Esophagus (tissue), 2 donors: ENCODE measurements around the gene RNF20. TPM values are rescaled to one million over a fixed set of nuclear protein-coding genes. Genes with fewer than 3 reads are reported as not detected.
"Not testable (repeated sequence)": the region's sequence is repeated elsewhere in the genome, so short reads cannot be mapped to it uniquely, and the experiment has no call there.

Source experiments
- H3K27ac ChIP-seq, 2 donors: one replicate each; pipeline ENCODE4 v1.5.1; 2013; ENCODE audit warnings: low read depth in 2 of 2, mild to moderate bottlenecking in 2 of 2, inconsistent platforms in 1 of 2, low read length in 1 of 2, moderate library complexity in 1 of 2
- H3K27me3 ChIP-seq, 2 donors: one replicate each; pipeline ENCODE4 v1.6.1; 2013; ENCODE audit warnings: low read length in 2 of 2, control low read depth in 1 of 2, mild to moderate bottlenecking in 1 of 2; ENCODE audit not compliant: insufficient read depth in 2 of 2, control insufficient read depth in 1 of 2
- H3K36me3 ChIP-seq, 2 donors: one replicate each; pipeline ENCODE4 v1.6.1; 2013; ENCODE audit warnings: low read length in 1 of 2; ENCODE audit not compliant: control insufficient read depth in 2 of 2, insufficient read depth in 2 of 2
- H3K4me1 ChIP-seq, 2 donors: one replicate each; pipeline ENCODE4 v1.6.1; 2013; ENCODE audit warnings: low read length in 1 of 2; ENCODE audit not compliant: control insufficient read depth in 2 of 2, insufficient read depth in 2 of 2
- H3K4me3 ChIP-seq, 2 donors: one replicate each; pipeline ENCODE4 v1.5.1; 2013; ENCODE audit warnings: low read length in 2 of 2, mild to moderate bottlenecking in 2 of 2, low read depth in 1 of 2, moderate library complexity in 1 of 2
- H3K9me3 ChIP-seq, 2 donors: one replicate each; pipeline ENCODE4 v1.6.1; 2013; ENCODE audit warnings: mild to moderate bottlenecking in 2 of 2, low read depth in 1 of 2, low read length in 1 of 2, moderate library complexity in 1 of 2; ENCODE audit not compliant: control insufficient read depth in 2 of 2, insufficient read depth in 1 of 2
- WGBS, 2 donors: extraction: QIAGEN DNeasy Blood & Tissue Kit; methylation state at CpG; one replicate each; pipeline ENCODE4 v1.1.7; 2013; 5-methylcytosine and 5-hydroxymethylcytosine counted together
- polyA plus RNA-seq, 2 donors: library from polyadenylated mRNA; stranded (reverse); fragments of 200-250 nt; gene quantifications; one replicate each; pipeline ENCODE4 v1.2.3, GENCODE V29; 2013
- donor health status: healthy with polysubstance abuse.
- donor health status: Bipolar disorder and iron deficiency.

Gene RNF20
- polyA plus RNA-seq, 2 donors = 12.0 to 12.7 TPM

- 44 to 53% methylated on average over 1 of the region's 1 CpG for WGBS, 2 donors
- no peak overlapping the region for H3K27ac ChIP-seq
- H3K4me3 ChIP-seq = no peak overlapping the region
- no peaks in the 10 kb centered on the region for H3K4me1 ChIP-seq
- H3K9me3 ChIP-seq = peaks cover 0 to 2% of the 10 kb centered on the region in 2 donors
- no peaks in the 10 kb centered on the region for H3K27me3 ChIP-seq
- H3K36me3 ChIP-seq = no peaks in the 10 kb centered on the region
Observed at GRCh38 chr9:101582553-101582952, 48.9 kb downstream of the RNF20 start.

GRCh38 chr9:101585740-101586139 is 52.1 kb downstream of the RNF20 start:
- Histone ChIP-seq H3K9me3 (no peaks in the 10 kb centered on the region), H3K36me3 (no peaks in the 10 kb centered on the region), H3K4me3 (no peak overlapping the region), H3K27ac (no peak overlapping the region), H3K4me1 (no peaks in the 10 kb centered on the region), H3K27me3 (no peaks in the 10 kb centered on the region)
- 45 to 59% methylated on average over 3 of the region's 3 CpGs for WGBS, 2 donors

- H3K4me3 ChIP-seq = no peak overlapping the region
- no peaks in the 10 kb centered on the region for H3K36me3 ChIP-seq
- H3K4me1 ChIP-seq = no peaks in the 10 kb centered on the region
- WGBS, 2 donors = 66 to 88% methylated on average over 5 of the region's 5 CpGs
- no peaks in the 10 kb centered on the region for H3K9me3 ChIP-seq
- no peak overlapping the region for H3K27ac ChIP-seq
- no peaks in the 10 kb centered on the region for H3K27me3 ChIP-seq
Observed at GRCh38 chr9:101586651-101587050, 53.0 kb downstream of the RNF20 start.

GRCh38 chr9:101587332-101588043 is 53.8 kb downstream of the RNF20 start:
- Histone ChIP-seq H3K27ac (no peak overlapping the region), H3K4me3 (no peak overlapping the region), H3K4me1 (no peaks in the 10 kb centered on the region), H3K9me3 (no peaks in the 10 kb centered on the region), H3K36me3 (no peaks in the 10 kb centered on the region), H3K27me3 (no peaks in the 10 kb centered on the region)
- WGBS, 2 donors = 84 to 89% methylated on average over 4 of the region's 4 CpGs

DNA sequence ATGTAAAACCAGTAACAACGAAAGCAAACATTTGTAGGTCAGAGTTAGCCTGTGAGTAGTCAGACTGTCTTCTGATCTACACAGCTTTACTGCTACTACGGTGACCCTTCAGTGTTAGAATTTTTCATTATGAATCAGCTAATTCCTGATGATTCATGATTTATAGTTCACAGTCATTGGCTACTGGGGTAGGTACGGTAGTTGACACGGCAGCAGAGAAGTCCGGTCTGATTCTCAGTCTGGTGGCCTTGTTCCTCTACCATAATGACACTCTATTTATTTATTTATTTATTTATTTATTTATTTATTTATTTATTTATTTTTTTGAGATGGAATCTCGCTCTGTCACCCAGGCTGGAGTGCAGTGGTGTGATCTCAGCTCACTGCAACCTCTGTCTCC is 56.4 kb downstream of the RNF20 start:
- 76 to 81% methylated on average over 6 of the region's 6 CpGs for WGBS, 2 donors
- not testable (repeated sequence) for H3K9me3 ChIP-seq, H3K27ac ChIP-seq, H3K36me3 ChIP-seq, H3K27me3 ChIP-seq, H3K4me3 ChIP-seq, H3K4me1 ChIP-seq

DNA sequence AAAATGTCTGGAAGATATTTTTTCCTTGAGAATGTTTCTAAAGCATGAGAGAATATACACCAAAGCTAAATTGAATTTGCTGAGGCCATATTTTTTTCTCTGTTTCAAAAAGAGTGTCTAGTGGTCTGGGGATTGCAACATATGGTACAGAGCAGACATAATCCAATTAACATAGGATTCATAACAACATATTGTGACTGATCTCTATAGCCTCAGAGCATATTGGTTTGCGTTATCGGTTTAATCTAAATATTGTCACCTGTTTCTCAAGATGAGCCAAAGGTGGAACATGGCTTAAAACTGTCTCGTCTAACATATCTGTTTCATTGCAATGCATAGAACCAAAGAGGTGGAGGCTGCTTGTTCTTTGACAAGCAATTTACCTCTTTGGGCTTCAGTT is 57.2 kb downstream of the RNF20 start:
- no peaks in the 10 kb centered on the region for H3K4me1 ChIP-seq
- WGBS, 2 donors = 89 to 90% methylated on average over 3 of the region's 3 CpGs
- no peaks in the 10 kb centered on the region for H3K9me3 ChIP-seq

GRCh38 chr9:101591787-101592446 is 58.3 kb downstream of the RNF20 start:
- Histone ChIP-seq H3K27ac (no peak overlapping the region), H3K9me3 (no peaks in the 10 kb centered on the region), H3K4me3 (no peak overlapping the region), H3K4me1 (no peaks in the 10 kb centered on the region), H3K27me3 (no peaks in the 10 kb centered on the region), H3K36me3 (no peaks in the 10 kb centered on the region)

More for the DNA sequence above, 57.2 kb downstream of the RNF20 start:
- no peak overlapping the region for H3K27ac ChIP-seq
- H3K36me3 ChIP-seq = no peaks in the 10 kb centered on the region
- H3K27me3 ChIP-seq = no peaks in the 10 kb centered on the region
- H3K4me3 ChIP-seq = no peak overlapping the region

- no peaks in the 10 kb centered on the region for H3K36me3 ChIP-seq
- H3K4me1 ChIP-seq = no peaks in the 10 kb centered on the region
- no peak overlapping the region for H3K4me3 ChIP-seq
- H3K9me3 ChIP-seq = no peaks in the 10 kb centered on the region
- no peak overlapping the region for H3K27ac ChIP-seq
- H3K27me3 ChIP-seq = no peaks in the 10 kb centered on the region
Observed at GRCh38 chr9:101592788-101593187, 59.1 kb downstream of the RNF20 start.

- Histone ChIP-seq H3K4me1 (no peaks in the 10 kb centered on the region), H3K9me3 (no peaks in the 10 kb centered on the region), H3K27ac (no peak overlapping the region), H3K36me3 (no peaks in the 10 kb centered on the region), H3K4me3 (no peak overlapping the region), H3K27me3 (no peaks in the 10 kb centered on the region)
- 62 to 77% methylated on average over 2 of the region's 2 CpGs for WGBS, 2 donors
Observed at GRCh38 chr9:101593345-101593744, 59.7 kb downstream of the RNF20 start.

- Histone ChIP-seq H3K36me3 (no peaks in the 10 kb centered on the region), H3K27me3 (no peaks in the 10 kb centered on the region), H3K4me3 (no peak within 1 kb of the TSS), H3K27ac (no peak within 1 kb of the TSS), H3K4me1 (no peaks in the 10 kb centered on the region), H3K9me3 (no peaks in the 10 kb centered on the region)
- 88 to 94% methylated on average over 19 of the region's 19 CpGs for WGBS, 2 donors
Observed at GRCh38 chr9:101594796-101595195, 61.1 kb downstream of the RNF20 start, which contains the start of gene PPP3R2. PPP3R2 (minus strand) TSS chr9:101594969; CDS start chr9:101594921, 48 bp downstream.
